Measurements from ENCODE around the gene HEATR5A.
"Not testable (repeated sequence)": the region's sequence is repeated elsewhere in the genome, so short reads cannot be mapped to it uniquely, and the experiment has no call there.

HEATR5A gene

GRCh38 chr14:31439561-31439960 is 19.2 kb upstream of the HEATR5A start:
- H3K27ac ChIP-seq (ENCODE audit: low read length) = no peak overlapping the region
- H3K4me1 ChIP-seq (ENCODE audit: insufficient read depth, low read length) = no peaks in the 10 kb centered on the region
- ATAC-seq (ENCODE audit: insufficient read depth, low read depth) (no peak), DNase-seq (no peak)
- no peaks in the 10 kb centered on the region for H4K20me1 ChIP-seq (ENCODE audit: insufficient read depth, low read length)
- no peaks in the 10 kb centered on the region for H3K27me3 ChIP-seq (ENCODE audit: insufficient read depth, low read length, poor library complexity)
- TF ChIP-seq EZH2 (IDR thresholded peaks at IDR 0.05; ENCODE audit: borderline replicate concordance, low read depth, low read length, severe bottlenecking) (no peak), CTCF (IDR thresholded peaks at IDR 0.05; ENCODE audit: borderline replicate concordance, extremely low read depth, low read length, poor library complexity, severe bottlenecking) (no peak)
- no peak overlapping the region for H3K9ac ChIP-seq (ENCODE audit: low read depth, low read length)
- H3K4me2 ChIP-seq (ENCODE audit: insufficient read depth, low read length) = no peak overlapping the region
- H3K9me3 ChIP-seq (ENCODE audit: insufficient read depth, low read length, severe bottlenecking) = no peaks in the 10 kb centered on the region
- H3K36me3 ChIP-seq (ENCODE audit: insufficient read depth, low read length) = no peaks in the 10 kb centered on the region; the same call in 1 of the 2 replicates
- no peak overlapping the region for H2AFZ ChIP-seq (ENCODE audit: low read depth, low read length)
- no peaks in the 10 kb centered on the region for H3K79me2 ChIP-seq (ENCODE audit: insufficient read depth, low read length)
- no peak overlapping the region for H3K4me3 ChIP-seq (ENCODE audit: low read depth in 1 of 2, low read length in 2 of 2)

- not testable (repeated sequence) for DNase-seq; H3K9ac ChIP-seq (ENCODE audit: low read depth, low read length); H2AFZ ChIP-seq (ENCODE audit: low read depth, low read length); H3K27ac ChIP-seq (ENCODE audit: low read length); H3K9me3 ChIP-seq (ENCODE audit: insufficient read depth, low read length, severe bottlenecking); H4K20me1 ChIP-seq (ENCODE audit: insufficient read depth, low read length); H3K4me3 ChIP-seq (ENCODE audit: low read depth in 1 of 2, low read length in 2 of 2); H3K4me1 ChIP-seq (ENCODE audit: insufficient read depth, low read length); H3K36me3 ChIP-seq (ENCODE audit: insufficient read depth, low read length); H3K4me2 ChIP-seq (ENCODE audit: insufficient read depth, low read length); ATAC-seq (ENCODE audit: insufficient read depth, low read depth); H3K27me3 ChIP-seq (ENCODE audit: insufficient read depth, low read length, poor library complexity); H3K79me2 ChIP-seq (ENCODE audit: insufficient read depth, low read length)
Observed at GRCh38 chr14:31437045-31437691, 16.8 kb upstream of the HEATR5A start.

- H3K79me2 ChIP-seq (ENCODE audit: insufficient read depth, low read length) = no peaks in the 10 kb centered on the region
- H3K36me3 ChIP-seq (ENCODE audit: insufficient read depth, low read length) = peaks cover 3% of the 10 kb centered on the region; the same call in 1 of the 2 replicates
- H3K27me3 ChIP-seq (ENCODE audit: insufficient read depth, low read length, poor library complexity) = no peaks in the 10 kb centered on the region
- H2AFZ ChIP-seq (ENCODE audit: low read depth, low read length) = no peak overlapping the region
- DNase-seq (no peak), ATAC-seq (ENCODE audit: insufficient read depth, low read depth) (no peak)
- no peaks in the 10 kb centered on the region for H3K4me1 ChIP-seq (ENCODE audit: insufficient read depth, low read length)
- no peaks in the 10 kb centered on the region for H4K20me1 ChIP-seq (ENCODE audit: insufficient read depth, low read length)
- H3K9ac ChIP-seq (ENCODE audit: low read depth, low read length) = no peak overlapping the region
- H3K27ac ChIP-seq (ENCODE audit: low read length) = no peak overlapping the region
- peaks cover 6% of the 10 kb centered on the region for H3K9me3 ChIP-seq (ENCODE audit: insufficient read depth, low read length, severe bottlenecking)
- TF ChIP-seq CTCF (IDR thresholded peaks at IDR 0.05; ENCODE audit: borderline replicate concordance, extremely low read depth, low read length, poor library complexity, severe bottlenecking) (no peak), EZH2 (IDR thresholded peaks at IDR 0.05; ENCODE audit: borderline replicate concordance, low read depth, low read length, severe bottlenecking) (no peak)
- no peak overlapping the region for H3K4me2 ChIP-seq (ENCODE audit: insufficient read depth, low read length)
- H3K4me3 ChIP-seq (ENCODE audit: low read depth in 1 of 2, low read length in 2 of 2) = no peak overlapping the region
Observed at GRCh38 chr14:31435276-31435675, 14.9 kb upstream of the HEATR5A start.

GRCh38 chr14:31430634-31431264 is 10.4 kb upstream of the HEATR5A start:
- H3K36me3 ChIP-seq (ENCODE audit: insufficient read depth, low read length) = peaks cover 3% of the 10 kb centered on the region; the same call in 1 of the 2 replicates
- no peaks in the 10 kb centered on the region for H3K4me1 ChIP-seq (ENCODE audit: insufficient read depth, low read length)
- no peak for ATAC-seq (ENCODE audit: insufficient read depth, low read depth)
- H2AFZ ChIP-seq (ENCODE audit: low read depth, low read length) = no peak overlapping the region
- H3K9me3 ChIP-seq (ENCODE audit: insufficient read depth, low read length, severe bottlenecking) = peaks cover 6% of the 10 kb centered on the region
- H3K4me3 ChIP-seq (ENCODE audit: low read depth in 1 of 2, low read length in 2 of 2) = no peak overlapping the region
- H4K20me1 ChIP-seq (ENCODE audit: insufficient read depth, low read length) = no peaks in the 10 kb centered on the region
- H3K9ac ChIP-seq (ENCODE audit: low read depth, low read length) = no peak overlapping the region
- TF ChIP-seq EZH2 (IDR thresholded peaks at IDR 0.05; ENCODE audit: borderline replicate concordance, low read depth, low read length, severe bottlenecking) (no peak), CTCF (IDR thresholded peaks at IDR 0.05; ENCODE audit: borderline replicate concordance, extremely low read depth, low read length, poor library complexity, severe bottlenecking) (no peak)
- no peak for DNase-seq
- no peak overlapping the region for H3K27ac ChIP-seq (ENCODE audit: low read length)
- no peaks in the 10 kb centered on the region for H3K79me2 ChIP-seq (ENCODE audit: insufficient read depth, low read length)
- no peaks in the 10 kb centered on the region for H3K27me3 ChIP-seq (ENCODE audit: insufficient read depth, low read length, poor library complexity)
- no peak overlapping the region for H3K4me2 ChIP-seq (ENCODE audit: insufficient read depth, low read length)
